IPS DF 6.9 (cell line): ENCODE data around the gene CCDC9.

Source experiments
- DNase-seq: peaks from one replicate; pipeline ENCODE4 v3.0.0-alpha.2; 2013; ENCODE audit warnings: low read depth, low spot score
- H3K27ac ChIP-seq: one replicate; pipeline ENCODE4 v1.5.1; 2013; ENCODE audit warnings: low read length, control low read depth
- H3K27me3 ChIP-seq: 2 replicates; pipeline ENCODE4 v1.6.1; 2013; ENCODE audit warnings: mild to moderate bottlenecking, low read length; ENCODE audit not compliant: control insufficient read depth, insufficient read depth
- H3K36me3 ChIP-seq: 2 replicates; pipeline ENCODE4 v1.6.1; 2013; ENCODE audit warnings: low read length; ENCODE audit not compliant: control insufficient read depth, insufficient read depth
- H3K4me1 ChIP-seq: 2 replicates; pipeline ENCODE4 v1.6.1; 2013; ENCODE audit warnings: low read length; ENCODE audit not compliant: control insufficient read depth, insufficient read depth
- H3K4me3 ChIP-seq: 2 replicates; pipeline ENCODE4 v1.5.1; 2013; ENCODE audit warnings: mild to moderate bottlenecking, low read length
- H3K9me3 ChIP-seq: 2 replicates; pipeline ENCODE4 v1.6.1; 2013; ENCODE audit warnings: low read length, inconsistent platforms; ENCODE audit not compliant: control insufficient read depth, insufficient read depth
- WGBS: extraction: QIAGEN DNeasy Blood & Tissue Kit; methylation state at CpG from one replicate; pipeline ENCODE4 v1.1.7; 2013; ENCODE audit warnings: mixed read lengths, missing lambda C conversion rate; ENCODE audit not compliant: insufficient read length, insufficient coverage; 5-methylcytosine and 5-hydroxymethylcytosine counted together

Gene CCDC9

DNA sequence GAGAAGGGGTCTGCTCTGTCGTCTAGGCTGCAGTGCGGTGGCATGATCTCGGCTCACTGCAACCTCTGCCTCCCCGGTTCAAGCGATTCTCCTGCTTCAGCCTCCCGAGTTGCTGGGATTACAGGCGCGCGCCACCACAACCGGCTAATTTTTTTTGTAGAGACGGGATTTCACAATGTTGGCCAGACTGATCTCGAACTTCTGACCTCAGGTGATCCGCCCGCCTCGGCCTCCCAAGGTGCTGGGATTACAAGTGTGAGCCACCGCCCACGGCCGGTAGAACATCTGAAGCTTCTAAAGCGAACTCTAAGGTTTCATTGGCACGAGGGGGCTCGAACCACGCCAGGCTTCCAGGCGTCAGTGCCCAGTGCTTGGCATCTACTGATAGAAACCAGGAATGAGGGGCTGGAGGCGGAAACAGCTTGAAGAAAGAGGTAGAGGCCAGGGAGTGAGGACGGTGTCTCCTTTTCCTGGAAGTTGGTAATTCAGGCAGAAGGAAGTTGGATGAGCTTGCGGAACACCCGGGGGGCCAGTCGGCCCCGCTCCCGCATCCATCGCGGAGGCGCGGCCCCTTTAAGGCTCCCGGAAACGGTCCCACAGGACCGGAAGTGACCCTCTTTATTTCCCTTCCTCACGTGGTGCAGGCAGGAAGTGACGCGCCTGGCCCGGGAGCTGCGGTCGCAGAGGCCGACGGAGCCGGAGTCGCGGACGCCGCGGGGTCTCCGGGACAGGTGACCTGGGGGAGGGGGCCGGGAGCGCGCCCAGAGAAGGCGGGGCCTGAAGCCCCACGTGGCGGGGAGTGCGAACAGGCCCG is at the start of gene CCDC9:
Gene CCDC9, plus strand, starts transcription at position 647 of the 814 bp plus-strand sequence. CDS start 1,876 bp downstream, outside the sequence.
- Histone ChIP-seq H3K27ac (no peak within 1 kb of the TSS), H3K36me3 (peaks cover 14% of the 10 kb centered on the region), H3K27me3 (no peaks in the 10 kb centered on the region; the same call in 1 of the 2 replicates), H3K4me1 (peaks cover under 1% of the 10 kb centered on the region; the same call in 1 of the 2 replicates), H3K9me3 (no peaks in the 10 kb centered on the region), H3K4me3 (peak within 1 kb of the TSS; percentile 66; the same call in 1 of the 2 replicates)
- WGBS = no CpG with 5 or more reads among the region's 60 CpGs
- peak; percentile 93 for DNase-seq

GRCh38 chr19:47209319-47210179 is 46.8 kb upstream of the CCDC9 start:
- no CpG with 5 or more reads among the region's 13 CpGs for WGBS
- Histone ChIP-seq H3K27me3 (no peaks in the 10 kb centered on the region), H3K27ac (no peak overlapping the region), H3K4me3 (no peak overlapping the region), H3K4me1 (0 out of 2 replicates have a peak, but pooled peaks cover 2% of the 10 kb centered on the region), H3K9me3 (no peaks in the 10 kb centered on the region), H3K36me3 (peaks cover 18% of the 10 kb centered on the region; the same call in 1 of the 2 replicates)
- DNase-seq = no peak

DNA sequence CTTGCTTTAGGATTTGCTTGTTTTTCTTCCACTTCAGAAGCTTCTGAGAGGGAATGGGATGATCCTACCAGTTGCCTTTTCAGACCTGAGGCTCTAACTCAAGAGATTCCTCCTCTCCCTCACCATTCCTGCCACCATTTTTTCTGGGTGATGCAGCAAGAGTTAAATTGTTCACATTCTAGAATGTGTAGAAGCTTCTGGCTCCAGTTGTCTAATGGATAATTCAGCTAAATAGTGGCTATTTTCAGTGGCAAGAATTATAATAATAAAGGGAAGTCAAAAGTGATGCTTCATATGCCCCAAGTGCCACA is 46.2 kb upstream of the CCDC9 start:
- peaks cover 18% of the 10 kb centered on the region; the same call in 1 of the 2 replicates for H3K36me3 ChIP-seq

GRCh38 chr19:47210689-47211316 is 45.5 kb upstream of the CCDC9 start:
- WGBS = no CpG with 5 or more reads among the region's 19 CpGs
- H3K36me3 ChIP-seq = peaks cover 16% of the 10 kb centered on the region; the same call in 1 of the 2 replicates
- no peaks in the 10 kb centered on the region for H3K9me3 ChIP-seq
- DNase-seq = no peak
- H3K27ac ChIP-seq = no peak overlapping the region
- H3K27me3 ChIP-seq = no peaks in the 10 kb centered on the region
- no peak overlapping the region for H3K4me3 ChIP-seq
- 0 out of 2 replicates have a peak, but pooled peaks cover 2% of the 10 kb centered on the region for H3K4me1 ChIP-seq

More for the DNA sequence above, 46.2 kb upstream of the CCDC9 start:
- Histone ChIP-seq H3K4me1 (0 out of 2 replicates have a peak, but pooled peaks cover 2% of the 10 kb centered on the region), H3K4me3 (no peak overlapping the region), H3K9me3 (no peaks in the 10 kb centered on the region), H3K27ac (no peak overlapping the region), H3K27me3 (no peaks in the 10 kb centered on the region)
- DNase-seq = no peak

- Histone ChIP-seq H3K27ac (no peak overlapping the region), H3K4me1 (0 out of 2 replicates have a peak, but pooled peaks cover under 1% of the 10 kb centered on the region), H3K4me3 (no peak overlapping the region), H3K36me3 (peaks cover under 1% of the 10 kb centered on the region; the same call in 1 of the 2 replicates), H3K9me3 (no peaks in the 10 kb centered on the region), H3K27me3 (no peaks in the 10 kb centered on the region)
- no peak for DNase-seq
- no CpG with 5 or more reads among the region's 5 CpGs for WGBS
Observed at GRCh38 chr19:47215581-47215980, 40.7 kb upstream of the CCDC9 start.

DNA sequence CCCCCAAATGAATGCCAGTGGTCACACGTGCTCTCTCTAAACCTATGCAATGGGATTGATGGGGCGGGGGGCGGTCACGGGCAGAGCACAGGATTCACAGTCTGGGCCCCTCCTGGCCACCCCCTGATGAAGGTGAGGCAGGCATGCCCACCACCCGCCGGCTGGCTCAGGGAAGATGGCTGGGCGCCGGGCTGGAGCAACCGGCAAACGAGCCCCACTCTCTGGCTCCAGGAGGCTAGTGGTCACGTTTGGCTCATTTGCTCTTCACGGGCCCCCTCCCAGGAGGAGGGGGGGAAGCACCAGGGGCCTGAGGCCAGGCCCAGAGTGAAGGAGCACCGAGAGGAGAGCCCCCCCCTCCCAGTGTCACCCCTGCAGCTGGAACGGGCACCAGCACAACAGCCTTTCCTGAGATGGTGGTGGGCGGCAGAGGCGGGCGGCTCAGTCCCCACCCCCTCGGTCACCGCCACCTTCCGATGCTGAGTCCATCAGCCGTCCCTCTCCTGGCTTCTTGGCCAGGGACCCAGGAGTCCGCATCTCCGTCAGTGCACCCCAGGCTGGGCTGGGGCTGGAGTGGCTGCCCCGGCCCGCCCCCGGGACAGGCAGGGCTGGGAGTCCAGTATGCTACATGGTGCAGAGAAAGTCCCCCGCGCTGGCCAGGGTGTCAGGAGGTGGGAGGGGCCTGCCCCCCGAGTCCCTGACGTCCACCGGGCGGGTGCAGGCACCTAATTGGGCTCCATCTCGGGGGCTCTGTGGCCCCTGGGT is 35.1 kb upstream of the CCDC9 start:
- Histone ChIP-seq H3K27me3 (no peaks in the 10 kb centered on the region), H3K4me1 (0 out of 2 replicates have a peak, but pooled peaks cover 2% of the 10 kb centered on the region)
- no CpG with 5 or more reads among the region's 33 CpGs for WGBS

DNA sequence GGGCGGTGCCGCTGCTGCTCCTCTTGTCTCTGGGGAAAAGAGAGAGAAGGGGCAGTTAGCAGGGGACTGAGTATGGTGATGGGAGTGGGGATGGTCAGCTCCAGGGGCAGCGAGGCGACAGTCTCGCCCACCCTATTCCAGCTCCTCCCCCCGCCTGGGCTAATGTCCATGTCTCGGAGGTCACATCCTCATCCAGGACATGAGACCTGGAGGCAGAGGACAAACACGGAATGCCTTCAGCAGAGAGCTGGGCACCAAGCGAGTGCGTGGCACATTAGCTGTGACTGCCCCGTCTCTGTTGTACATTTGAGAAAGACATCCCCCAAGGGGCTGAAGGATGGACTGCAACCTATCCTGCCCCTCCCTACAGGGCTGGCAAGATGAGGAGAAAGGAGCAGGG is 34.4 kb upstream of the CCDC9 start:
- Histone ChIP-seq H3K27me3 (no peaks in the 10 kb centered on the region), H3K4me1 (peaks cover 2% of the 10 kb centered on the region; the same call in 1 of the 2 replicates), H3K36me3 (peaks cover 8% of the 10 kb centered on the region), H3K4me3 (no peak overlapping the region), H3K9me3 (no peaks in the 10 kb centered on the region), H3K27ac (no peak overlapping the region)
- DNase-seq = no peak
- no CpG with 5 or more reads among the region's 11 CpGs for WGBS

More for the DNA sequence above, 35.1 kb upstream of the CCDC9 start:
- Histone ChIP-seq H3K4me3 (no peak overlapping the region), H3K27ac (no peak overlapping the region), H3K9me3 (no peaks in the 10 kb centered on the region), H3K36me3 (peaks cover 8% of the 10 kb centered on the region)
- no peak for DNase-seq

DNA sequence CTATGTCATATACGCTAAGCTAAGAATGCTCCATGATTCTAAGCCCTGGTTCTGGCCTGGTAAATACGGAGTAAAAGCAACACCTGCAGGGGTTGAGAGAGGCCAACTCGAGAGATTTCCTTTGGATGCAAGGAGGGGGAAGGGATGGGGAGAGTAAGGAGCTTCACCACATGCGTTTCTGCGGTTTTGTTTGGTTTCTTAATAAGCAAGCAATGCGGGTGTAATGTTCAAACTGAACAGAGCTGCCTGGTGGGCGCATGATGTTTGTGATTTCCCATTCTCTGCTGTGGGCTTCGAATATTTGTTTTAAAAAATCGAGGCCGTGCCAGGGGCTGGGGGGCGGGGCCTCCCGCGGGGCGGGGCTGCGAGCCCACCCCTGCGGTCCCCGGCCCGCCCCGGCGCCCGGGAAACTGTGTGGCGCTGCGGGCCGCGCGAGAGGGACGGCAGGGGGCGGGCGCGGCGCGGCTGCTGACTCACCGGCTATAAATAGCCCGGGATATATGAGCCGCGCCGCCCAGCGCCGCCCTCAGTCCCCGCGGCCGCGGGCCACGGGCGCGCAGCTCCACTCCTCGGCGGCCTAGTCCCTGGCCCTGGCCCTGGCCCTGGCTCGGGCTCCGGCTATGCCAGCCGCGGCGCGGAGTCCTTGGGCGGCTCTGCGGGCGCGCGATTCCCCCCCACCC is 30.4 kb upstream of the CCDC9 start:
- Histone ChIP-seq H3K27me3 (no peaks in the 10 kb centered on the region), H3K27ac (no peak overlapping the region), H3K36me3 (peaks cover 8% of the 10 kb centered on the region), H3K4me1 (peaks cover 14% of the 10 kb centered on the region), H3K4me3 (peak overlapping the region; percentile 74; the same call in 1 of the 2 replicates), H3K9me3 (no peaks in the 10 kb centered on the region)
- WGBS = no CpG with 5 or more reads among the region's 59 CpGs
- DNase-seq = no peak
